Measurements from ENCODE around the gene ZNF134.

DNA sequence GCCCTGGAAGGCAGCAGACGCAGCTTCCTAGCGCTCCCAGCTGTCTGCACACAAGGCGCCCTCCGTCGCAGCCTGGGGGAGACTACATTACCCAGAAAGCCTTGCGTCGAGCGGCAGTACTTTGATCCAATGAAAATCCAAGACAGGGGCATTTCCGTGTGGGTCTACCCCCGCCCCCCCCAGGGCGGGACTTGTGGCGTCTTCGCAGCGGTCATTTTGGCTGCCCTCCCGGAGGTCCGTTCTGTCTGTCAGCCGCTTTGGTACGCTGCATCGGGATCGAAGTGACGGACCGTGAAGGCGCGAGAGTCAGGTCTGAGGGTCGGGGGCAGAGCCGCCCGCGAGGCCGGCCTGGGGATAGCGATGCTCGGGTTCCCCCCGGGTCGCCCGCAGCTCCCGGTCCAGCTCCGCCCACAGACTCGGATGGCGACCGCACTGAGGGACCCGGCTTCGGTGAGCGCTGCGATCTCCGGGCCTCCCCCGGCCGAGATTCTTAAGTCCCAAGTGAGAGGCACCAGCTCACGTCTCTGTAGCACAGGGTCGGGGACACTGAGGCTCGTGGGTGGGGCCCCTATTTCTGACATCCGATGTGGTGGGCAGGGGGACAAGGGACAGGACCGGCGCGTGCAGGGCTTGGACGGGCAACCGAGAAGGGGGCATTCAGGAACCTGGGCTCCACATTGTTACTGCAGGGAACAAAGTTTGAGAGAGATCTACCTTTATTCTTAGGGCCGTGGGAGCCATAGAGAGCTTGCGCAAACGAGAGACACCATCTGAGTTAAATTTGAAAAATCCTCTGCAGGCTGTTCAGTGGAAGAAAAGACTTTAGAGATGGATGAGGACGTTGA is 19.2 kb downstream of the ZNF134 start, which contains the start of gene ZNF211:
- TF ChIP-seq, protein P1, sequence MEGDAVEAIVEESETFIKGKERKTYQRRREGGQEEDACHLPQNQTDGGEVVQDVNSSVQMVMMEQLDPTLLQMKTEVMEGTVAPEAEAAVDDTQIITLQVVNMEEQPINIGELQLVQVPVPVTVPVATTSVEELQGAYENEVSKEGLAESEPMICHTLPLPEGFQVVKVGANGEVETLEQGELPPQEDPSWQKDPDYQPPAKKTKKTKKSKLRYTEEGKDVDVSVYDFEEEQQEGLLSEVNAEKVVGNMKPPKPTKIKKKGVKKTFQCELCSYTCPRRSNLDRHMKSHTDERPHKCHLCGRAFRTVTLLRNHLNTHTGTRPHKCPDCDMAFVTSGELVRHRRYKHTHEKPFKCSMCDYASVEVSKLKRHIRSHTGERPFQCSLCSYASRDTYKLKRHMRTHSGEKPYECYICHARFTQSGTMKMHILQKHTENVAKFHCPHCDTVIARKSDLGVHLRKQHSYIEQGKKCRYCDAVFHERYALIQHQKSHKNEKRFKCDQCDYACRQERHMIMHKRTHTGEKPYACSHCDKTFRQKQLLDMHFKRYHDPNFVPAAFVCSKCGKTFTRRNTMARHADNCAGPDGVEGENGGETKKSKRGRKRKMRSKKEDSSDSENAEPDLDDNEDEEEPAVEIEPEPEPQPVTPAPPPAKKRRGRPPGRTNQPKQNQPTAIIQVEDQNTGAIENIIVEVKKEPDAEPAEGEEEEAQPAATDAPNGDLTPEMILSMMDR (IDR thresholded peaks at IDR 0.05) = no peak
- peak in 1 of 2 donors; percentile 54 for TF ChIP-seq POLR2A (IDR thresholded peaks at IDR 0.05)

Measured in thyroid gland (tissue), 4 donors.